GM12872 (cell line): ENCODE measurements around the gene GNAI2.

ENCODE experiments used
- TF ChIP-seq, protein P1 (sequence below): IDR thresholded peaks from 3 replicates; pipeline ENCODE4 v1.5.1; 2011; ENCODE audit warnings: low read depth, mild to moderate bottlenecking, low read length, moderate library complexity; ENCODE audit not compliant: insufficient read depth

Gene GNAI2

DNA sequence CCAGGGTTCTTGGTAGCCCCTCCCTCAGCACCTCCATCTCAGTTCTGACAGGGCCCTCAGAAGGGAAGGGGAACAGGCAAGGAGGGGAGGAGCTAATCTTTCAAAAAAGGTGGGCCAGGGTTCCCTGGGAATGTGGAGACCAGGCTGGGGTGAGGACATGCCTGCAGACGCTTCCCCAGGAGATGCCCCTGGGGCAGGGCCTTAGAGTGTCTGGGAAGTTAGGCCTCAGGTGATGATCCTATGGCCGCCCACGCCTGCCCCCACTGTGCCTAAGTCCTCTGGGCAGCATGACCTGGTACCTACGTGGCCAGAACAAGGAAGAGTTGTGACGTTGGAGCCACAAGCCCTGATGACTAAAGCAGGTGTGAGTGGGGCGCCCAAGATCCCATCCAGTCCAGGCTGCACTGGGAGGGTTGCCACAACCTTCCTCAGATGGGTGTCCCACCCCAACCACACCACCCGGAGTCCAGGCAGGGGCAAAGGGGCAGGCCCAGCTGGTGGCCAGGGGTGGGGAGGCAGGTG, 29.0 kb downstream of the GNAI2 start:
- TF ChIP-seq, protein P1, sequence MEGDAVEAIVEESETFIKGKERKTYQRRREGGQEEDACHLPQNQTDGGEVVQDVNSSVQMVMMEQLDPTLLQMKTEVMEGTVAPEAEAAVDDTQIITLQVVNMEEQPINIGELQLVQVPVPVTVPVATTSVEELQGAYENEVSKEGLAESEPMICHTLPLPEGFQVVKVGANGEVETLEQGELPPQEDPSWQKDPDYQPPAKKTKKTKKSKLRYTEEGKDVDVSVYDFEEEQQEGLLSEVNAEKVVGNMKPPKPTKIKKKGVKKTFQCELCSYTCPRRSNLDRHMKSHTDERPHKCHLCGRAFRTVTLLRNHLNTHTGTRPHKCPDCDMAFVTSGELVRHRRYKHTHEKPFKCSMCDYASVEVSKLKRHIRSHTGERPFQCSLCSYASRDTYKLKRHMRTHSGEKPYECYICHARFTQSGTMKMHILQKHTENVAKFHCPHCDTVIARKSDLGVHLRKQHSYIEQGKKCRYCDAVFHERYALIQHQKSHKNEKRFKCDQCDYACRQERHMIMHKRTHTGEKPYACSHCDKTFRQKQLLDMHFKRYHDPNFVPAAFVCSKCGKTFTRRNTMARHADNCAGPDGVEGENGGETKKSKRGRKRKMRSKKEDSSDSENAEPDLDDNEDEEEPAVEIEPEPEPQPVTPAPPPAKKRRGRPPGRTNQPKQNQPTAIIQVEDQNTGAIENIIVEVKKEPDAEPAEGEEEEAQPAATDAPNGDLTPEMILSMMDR, result no peak

DNA sequence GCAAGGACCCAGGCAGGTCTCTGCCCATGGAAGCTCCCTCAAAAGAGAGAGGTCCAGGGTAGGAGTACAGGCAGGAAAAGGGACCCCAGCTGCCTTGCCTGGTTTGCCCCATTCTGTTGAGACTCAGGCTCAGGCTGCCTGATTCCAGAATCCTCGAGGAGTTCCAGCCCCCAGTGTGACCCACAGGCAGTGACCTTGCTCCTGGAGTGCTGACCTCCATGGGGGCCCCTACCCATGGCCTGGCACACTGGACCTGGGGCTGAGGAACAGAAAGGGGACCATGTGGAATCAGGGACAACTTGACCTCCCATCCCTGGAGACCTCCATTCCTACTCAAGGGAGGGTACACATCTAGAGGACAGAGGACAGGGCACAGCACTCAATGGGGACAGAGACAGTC, 29.6 kb downstream of the GNAI2 start:
- TF ChIP-seq, protein P1, result no peak

DNA sequence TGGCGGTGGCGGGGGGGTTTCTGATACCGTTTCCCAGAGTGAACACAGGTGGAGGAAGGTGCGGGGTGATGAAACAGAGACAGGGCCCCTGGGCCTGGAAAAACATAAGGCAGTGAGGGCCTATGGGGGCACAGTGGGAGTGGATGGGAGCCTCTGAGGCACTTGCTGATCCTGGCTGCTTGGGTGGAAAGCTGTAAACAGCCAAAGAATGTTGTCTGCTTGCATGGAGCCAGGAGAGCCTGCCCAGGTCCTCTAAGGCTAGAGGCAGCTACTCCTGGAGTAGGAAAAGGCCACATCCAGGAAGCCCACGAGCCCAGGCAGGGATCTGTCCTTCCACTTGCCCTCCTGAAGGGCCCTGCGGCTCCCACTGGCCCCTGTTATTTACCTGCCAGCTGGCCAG, 30.0 kb downstream of the GNAI2 start:
- TF ChIP-seq, protein P1, result no peak

DNA sequence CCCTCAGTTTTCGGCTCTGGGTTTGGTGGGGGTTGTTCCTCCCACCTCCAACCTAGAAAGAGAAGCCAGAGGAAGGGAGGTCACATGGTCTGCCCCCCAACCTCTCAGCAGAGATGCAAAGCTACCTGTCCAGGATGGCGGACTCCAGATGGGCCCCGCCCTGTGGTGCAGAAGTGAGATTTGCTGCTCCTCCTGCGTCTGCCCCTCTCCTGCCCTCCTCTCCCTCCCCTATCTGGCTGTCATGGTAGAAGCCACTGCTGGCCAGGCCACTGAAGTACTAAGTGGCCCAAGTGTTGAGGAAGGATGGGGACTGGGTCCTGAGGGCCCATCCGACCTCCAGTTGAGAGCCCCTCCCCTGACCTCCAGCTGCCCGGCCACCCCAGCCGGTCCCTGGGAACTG, 30.8 kb downstream of the GNAI2 start:
- TF ChIP-seq, protein P1, result no peak

DNA sequence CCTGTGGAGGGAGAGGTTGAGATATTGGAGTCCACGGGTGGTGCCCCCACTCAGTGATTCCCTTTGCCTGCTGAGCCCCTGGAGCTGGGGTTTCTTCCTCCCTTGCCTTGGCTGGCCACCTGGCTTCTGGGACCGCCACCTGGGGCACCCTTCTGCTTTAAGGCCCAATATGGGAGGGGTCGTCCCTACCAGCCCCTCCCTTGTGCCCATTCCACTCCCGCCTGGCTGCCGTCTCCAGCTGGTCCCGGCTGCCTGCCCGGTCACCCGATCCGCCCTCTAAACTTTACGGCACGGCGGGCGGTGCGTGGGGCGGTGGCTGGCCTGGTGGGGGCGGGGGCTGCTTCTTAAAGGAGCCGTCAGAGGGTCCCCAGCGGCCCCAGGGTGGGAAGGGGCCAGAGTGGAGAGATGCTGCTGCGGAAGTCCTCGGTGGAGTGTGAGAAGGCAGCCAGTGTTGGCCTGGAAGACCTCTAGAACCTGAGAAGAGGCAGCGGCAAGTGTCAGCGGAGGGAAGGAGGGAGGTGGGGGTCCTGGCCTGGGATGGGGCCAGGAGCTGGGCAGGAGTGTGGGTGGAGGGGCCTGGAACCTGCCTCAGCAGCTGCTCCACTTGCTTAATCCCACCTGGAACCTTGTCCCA, 31.4 kb downstream of the GNAI2 start:
- TF ChIP-seq, protein P1, result no peak

DNA sequence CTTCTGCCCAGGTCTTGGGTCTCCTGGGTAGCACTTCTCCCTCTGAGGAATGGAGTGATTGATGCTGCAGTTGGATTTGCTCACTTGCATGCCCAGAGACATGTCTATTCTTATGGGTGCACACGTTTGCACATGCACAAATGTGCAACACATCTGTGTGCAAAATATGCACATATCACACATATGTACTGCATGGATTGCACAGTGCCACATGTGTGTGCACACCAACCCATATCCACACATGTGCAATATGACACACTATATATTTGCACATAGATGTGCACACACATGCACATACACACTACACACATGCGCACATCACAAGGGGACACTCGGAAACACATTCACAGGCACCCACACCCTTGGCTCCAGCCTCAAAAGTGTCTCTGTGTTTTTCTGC, 32.3 kb downstream of the GNAI2 start:
- TF ChIP-seq, protein P1, result no peak

DNA sequence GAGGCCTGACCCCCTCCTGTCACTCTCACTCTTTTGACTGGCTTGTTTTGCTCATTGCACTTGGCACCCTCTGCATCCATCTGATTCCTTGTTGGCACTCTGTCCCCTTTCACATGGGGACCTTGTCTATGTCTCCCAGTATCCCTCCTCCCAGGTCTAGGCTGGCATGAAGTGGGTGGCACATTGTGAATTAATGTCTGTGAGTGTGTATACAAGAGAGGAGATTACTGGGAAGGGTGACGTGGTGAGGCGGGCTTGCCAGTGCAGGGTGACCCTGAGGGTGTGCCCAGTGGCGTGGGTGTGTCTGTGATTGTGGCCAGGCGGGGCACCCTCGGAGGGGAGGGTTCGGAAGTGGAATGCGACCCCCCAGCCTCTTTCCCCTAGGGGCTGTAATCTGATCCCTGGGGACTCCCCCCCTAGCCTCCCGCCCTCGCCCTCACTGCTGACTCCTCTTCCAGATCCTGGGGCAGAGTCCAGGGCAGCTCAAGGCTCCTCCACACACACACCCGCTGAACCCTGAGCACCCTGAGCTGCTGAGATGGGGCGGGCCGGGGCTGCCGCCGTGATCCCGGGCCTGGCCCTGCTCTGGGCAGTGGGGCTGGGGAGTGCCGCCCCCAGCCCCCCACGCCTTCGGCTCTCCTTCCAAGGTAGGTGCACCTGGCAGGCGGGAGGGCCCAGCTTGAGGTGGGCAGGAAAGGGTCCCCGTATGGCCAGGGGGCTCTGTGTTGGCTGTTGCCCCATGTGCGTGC, 32.9 kb downstream of the GNAI2 start, which contains the start of gene SEMA3B:
SEMA3B (plus strand) TSS at position 445 of the 749 bp plus-strand sequence; CDS start at position 539, 94 bp downstream.
- TF ChIP-seq, protein P1, result no peak
